ENCODE measurements around the gene HERC5. TPM values are rescaled to one million over a fixed set of nuclear protein-coding genes. Genes with fewer than 3 reads are reported as not detected.

Gene HERC5
- total RNA-seq, 1 experiment from 2014 or later, result 0.63 TPM

GRCh38 chr4:88458104-88458740 is 1.3 kb downstream of the HERC5 start:
- no peak for DNase-seq (ENCODE audit: unreplicated experiment)
- Mint-ChIP-seq H3K4me1 (ENCODE audit: insufficient read depth, unreplicated experiment) (no peaks in the 10 kb centered on the region), H3K9me3 (ENCODE audit: unreplicated experiment) (no peaks in the 10 kb centered on the region), H3K4me3 (ENCODE audit: unreplicated experiment) (peak overlapping the region; percentile 95), H3K27ac (ENCODE audit: low read depth, unreplicated experiment) (no peak overlapping the region), H3K36me3 (ENCODE audit: insufficient read depth, unreplicated experiment) (no peaks in the 10 kb centered on the region), H3K27me3 (ENCODE audit: insufficient read depth, unreplicated experiment) (no peaks in the 10 kb centered on the region)
- intact Hi-C loops (cut with micrococcal nuclease), result loop anchor here (5.0 to 10.0 kb wide), 3 partner anchors 54 to 423 kb away; partner anchors contain the start of gene PPM1K
- CTCF ChIA-PET, result interaction anchor here (0.6 to 2.7 kb wide), 4 partner anchors 51 to 247 kb away, joined by 3 to 11 read pairs (median 6); no protein-coding TSS in a partner anchor
- no TSS peak for BruUV-seq (replicated peaks)
- POLR2A ChIA-PET, result interaction anchor here (0.6 kb wide), 1 partner anchor 145 kb away, joined by 3 read pairs; no protein-coding TSS in a partner anchor
- TF ChIP-seq CTCF (IDR thresholded peaks at IDR 0.05; ENCODE audit: unreplicated experiment), result no peak

GRCh38 chr4:88465653-88466192 is 8.8 kb downstream of the HERC5 start:
- POLR2A ChIA-PET, result no interaction called here
- BruUV-seq (replicated peaks), result no TSS peak
- Mint-ChIP-seq H3K9me3 (ENCODE audit: unreplicated experiment) (no peaks in the 10 kb centered on the region), H3K4me1 (ENCODE audit: insufficient read depth, unreplicated experiment) (no peaks in the 10 kb centered on the region), H3K4me3 (ENCODE audit: unreplicated experiment) (no peak overlapping the region), H3K36me3 (ENCODE audit: insufficient read depth, unreplicated experiment) (peaks cover 8% of the 10 kb centered on the region), H3K27ac (ENCODE audit: low read depth, unreplicated experiment) (no peak overlapping the region), H3K27me3 (ENCODE audit: insufficient read depth, unreplicated experiment) (no peaks in the 10 kb centered on the region)
- no peak for TF ChIP-seq CTCF (IDR thresholded peaks at IDR 0.05; ENCODE audit: unreplicated experiment)
- CTCF ChIA-PET, result interaction anchor here (0.7 to 1.5 kb wide), 2 partner anchors 9 to 13 kb away, joined by 3 to 5 read pairs; partner anchors contain the start of gene HERC5
- no peak for DNase-seq (ENCODE audit: unreplicated experiment)
- intact Hi-C loops (cut with micrococcal nuclease), result no loop called here

- POLR2A ChIA-PET, result interaction anchor here (0.8 to 1.3 kb wide), 2 partner anchors 11 to 189 kb away, joined by 4 read pairs; no protein-coding TSS in a partner anchor
- CTCF ChIA-PET, result interaction anchor here (0.6 kb wide), 1 partner anchor 140 kb away, joined by 3 read pairs; no protein-coding TSS in a partner anchor
- DNase-seq (ENCODE audit: unreplicated experiment), result no peak
Measured at GRCh38 chr4:88467392-88467791, 10.5 kb downstream of the HERC5 start.

More at GRCh38 chr4:88467392-88467791, 10.5 kb downstream of the HERC5 start:
- Mint-ChIP-seq H3K27me3 (ENCODE audit: insufficient read depth, unreplicated experiment) (no peaks in the 10 kb centered on the region), H3K4me1 (ENCODE audit: insufficient read depth, unreplicated experiment) (no peaks in the 10 kb centered on the region), H3K36me3 (ENCODE audit: insufficient read depth, unreplicated experiment) (peaks cover 8% of the 10 kb centered on the region), H3K4me3 (ENCODE audit: unreplicated experiment) (no peak overlapping the region), H3K9me3 (ENCODE audit: unreplicated experiment) (no peaks in the 10 kb centered on the region), H3K27ac (ENCODE audit: low read depth, unreplicated experiment) (no peak overlapping the region)
- BruUV-seq (replicated peaks), result no TSS peak
- no peak for TF ChIP-seq CTCF (IDR thresholded peaks at IDR 0.05; ENCODE audit: unreplicated experiment)
- intact Hi-C loops (cut with micrococcal nuclease), result no loop called here

Measured in MCF 10A (cell line).